NCI-H526 treated with DMSO at 0.1 percent for 48 hours (cell line): ENCODE results near the gene DDIT3.

Experiments used
- DNase-seq: peaks from one replicate; lab custom pipeline; 2025; lab: John Stamatoyannopoulos, UW

The DDIT3 gene

DNA sequence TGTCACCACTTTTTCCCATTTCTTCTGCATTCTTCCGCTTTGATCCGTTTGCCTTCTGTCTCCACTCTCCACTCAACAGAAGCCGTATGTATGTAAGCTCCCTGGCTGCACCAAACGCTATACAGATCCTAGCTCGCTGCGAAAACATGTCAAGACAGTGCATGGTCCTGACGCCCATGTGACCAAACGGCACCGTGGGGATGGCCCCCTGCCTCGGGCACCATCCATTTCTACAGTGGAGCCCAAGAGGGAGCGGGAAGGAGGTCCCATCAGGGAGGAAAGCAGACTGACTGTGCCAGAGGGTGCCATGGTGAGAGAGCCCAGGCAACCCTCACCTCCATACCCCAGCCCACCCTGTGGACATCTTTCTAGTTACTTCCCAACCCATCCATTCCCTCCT is 52.4 kb downstream of the DDIT3 start:
- DNase-seq: no peak

DNA sequence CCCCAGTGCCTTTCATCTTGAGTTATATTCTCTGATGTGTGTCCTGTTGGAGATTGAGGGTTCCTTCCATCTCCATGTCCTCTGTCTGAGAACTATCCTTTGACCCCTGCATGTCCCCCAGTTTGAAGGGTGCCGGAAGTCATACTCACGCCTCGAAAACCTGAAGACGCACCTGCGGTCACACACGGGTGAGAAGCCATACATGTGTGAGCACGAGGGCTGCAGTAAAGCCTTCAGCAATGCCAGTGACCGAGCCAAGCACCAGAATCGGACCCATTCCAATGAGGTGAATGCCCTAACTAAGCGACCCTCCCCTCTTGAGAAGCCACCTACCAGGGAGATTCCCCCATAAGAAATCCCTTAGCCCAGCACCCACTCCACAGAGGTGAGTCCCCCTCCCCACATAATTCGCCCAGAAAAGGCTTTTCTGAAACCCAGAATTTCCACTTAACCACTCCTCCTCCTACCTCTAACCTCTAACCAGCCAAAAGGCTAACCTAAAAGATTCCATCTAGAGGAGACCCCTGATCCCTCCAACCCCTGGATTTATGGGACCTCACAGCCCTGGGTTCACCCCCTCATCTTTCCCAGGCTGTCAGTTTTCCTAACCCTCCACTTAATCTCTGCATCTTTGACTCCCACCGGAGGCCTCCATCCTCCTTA is 53.0 kb downstream of the DDIT3 start:
- no peak for DNase-seq
